HepG2 (cell line): Measurements from ENCODE around the gene AGR2. TPM values are rescaled to one million over a fixed set of nuclear protein-coding genes. Genes with fewer than 3 reads are reported as not detected.

Experiments
- ATAC-seq: fragments of 200-7000 bp; cut with Tn5 transposase; 3 replicates; pipeline ENCODE4 v1.9.1; 2020; ENCODE audit warnings: mild to moderate bottlenecking, moderate library complexity
- BruUV-seq: library from RNA; stranded (reverse); fragments of 400-500 nt; replicated peaks from 2 replicates; lab custom pipeline; 2021; lab: Mats Ljungman, UMichigan
- CTCF ChIA-PET: fragments of 300-600 bp; formaldehyde crosslinking; extraction: SDS; loops from one replicate; lab custom pipeline; 2021; ENCODE audit warnings: low total read pairs, inconsistent platforms, low intra/inter-chr PET ratio; lab: Yijun Ruan, JAX
- POLR2A ChIA-PET: fragments of 350-600 bp; sonication (Branson Sonifier 250); formaldehyde crosslinking; loops from one replicate; lab custom pipeline; 2020; ENCODE audit warnings: antibody characterized with exemption, inconsistent platforms; lab: Yijun Ruan, JAX
- DNase-seq: peaks from one replicate; pipeline ENCODE4 v3.0.0-alpha.2; 2015; ENCODE audit warnings: low spot score
- FAIRE-seq: peaks from 3 replicates; lab custom pipeline; 2011; peaks lifted over from hg19 to GRCh38; lab: Jason Lieb, UNC
- H2AFZ ChIP-seq: one replicate; pipeline ENCODE4 v1.6.1; 2011; ENCODE audit warnings: low read length, inconsistent platforms
- H3K27ac ChIP-seq: fragments of 300-600 bp; 3 replicates; pipeline ENCODE4 v1.8.0; 2011; ENCODE audit warnings: mixed run types, mild to moderate bottlenecking, mixed read lengths, low read length, inconsistent platforms; ENCODE audit not compliant: insufficient read depth; ENCODE audit errors: extremely low read length
- H3K27me3 ChIP-seq, 2 experiments: fragments of 200-600 bp in 1 of 2; 2 replicates in 1 of 2; 3 replicates in 1 of 2; pipeline versions ENCODE4 v1.6.0 to v1.8.0; 2011; ENCODE audit warnings: low read length in 2 of 2, mild to moderate bottlenecking in 2 of 2, moderate library complexity in 2 of 2, inconsistent platforms in 1 of 2; ENCODE audit not compliant: insufficient read depth in 2 of 2, control insufficient read depth in 1 of 2
- H3K36me3 ChIP-seq, 2 experiments: fragments of 200-600 bp in 1 of 2; replicated peaks in 1 of 2; 2 replicates in 1 of 2; 3 replicates in 1 of 2; pipeline versions ENCODE4 v1.5.1 to v1.8.0; 2011; ENCODE audit warnings: low read length in 2 of 2, inconsistent platforms in 1 of 2; ENCODE audit not compliant: insufficient read depth in 2 of 2, control insufficient read depth in 1 of 2
- H3K4me1 ChIP-seq: 2 replicates; pipeline ENCODE4 v1.5.1; 2012; ENCODE audit warnings: low read length, inconsistent platforms; ENCODE audit not compliant: insufficient read depth
- H3K4me2 ChIP-seq: 2 replicates; pipeline ENCODE4 v1.6.0; 2011; ENCODE audit warnings: low read depth, low read length, inconsistent platforms
- H3K4me3 ChIP-seq, 3 experiments: fragments of 200-600 bp in 1 of 3; sonication (generic), shearing (Covaris generic) in 1 of 3; replicated peaks in 1 of 3; 2 replicates each; pipeline ENCODE4 v1.5.1; 2011 to 2016; ENCODE audit warnings: low read length in 3 of 3, inconsistent platforms in 2 of 3, low read depth in 2 of 3, mild to moderate bottlenecking in 2 of 3, control low read depth in 1 of 3, mixed read lengths in 1 of 3; ENCODE audit not compliant: insufficient read depth in 1 of 3
- H3K79me2 ChIP-seq: one replicate; pipeline ENCODE4 v1.6.1; 2011; ENCODE audit warnings: low read length, inconsistent platforms; ENCODE audit not compliant: insufficient read depth
- H3K9ac ChIP-seq: 2 replicates; pipeline ENCODE4 v1.6.0; 2011; ENCODE audit warnings: mild to moderate bottlenecking, low read depth, low read length, inconsistent platforms; ENCODE audit not compliant: insufficient read depth
- H3K9me3 ChIP-seq: 2 replicates; pipeline ENCODE4 v1.5.1; 2012; ENCODE audit warnings: mild to moderate bottlenecking, low read length
- H4K20me1 ChIP-seq: 2 replicates; pipeline ENCODE4 v1.6.0; 2011; ENCODE audit warnings: inconsistent platforms, mild to moderate bottlenecking, low read length, moderate library complexity; ENCODE audit not compliant: insufficient read depth
- ATF7-NPFF ChIP-seq: sonication (generic); formaldehyde crosslinking; IDR thresholded peaks from 2 replicates; pipeline ENCODE4 v1.8.1; 2023; ENCODE audit warnings: mild to moderate bottlenecking, low read depth, missing genetic modification reagents, moderate library complexity
- ATRX ChIP-seq: sonication (generic); formaldehyde crosslinking; IDR thresholded peaks from 2 replicates; pipeline ENCODE4 v1.4.0; 2020; ENCODE audit warnings: missing genetic modification reagents, borderline replicate concordance
- EZH2 ChIP-seq: conservative IDR thresholded peaks from 2 replicates; pipeline ENCODE4 v1.6.1; 2012; ENCODE audit warnings: mild to moderate bottlenecking, low read depth, low read length, moderate library complexity
- HNRNPL ChIP-seq: fragments of 200-400 bp; formaldehyde crosslinking; IDR thresholded peaks from 2 replicates; pipeline ENCODE4 v1.6.1; 2017; ENCODE audit warnings: mild to moderate bottlenecking, low read depth, low read length
- NR3C1 ChIP-seq: sonication (generic); formaldehyde crosslinking; IDR thresholded peaks from 2 replicates; pipeline ENCODE4 v1.4.0; 2020; ENCODE audit warnings: missing genetic modification reagents
- PAF1 ChIP-seq: IDR thresholded peaks from 2 replicates; pipeline ENCODE4 v1.6.1; 2016; ENCODE audit warnings: missing genetic modification reagents, missing compliant biosample characterization
- ZFP90 ChIP-seq: sonication (generic); formaldehyde crosslinking; IDR thresholded peaks from 2 replicates; pipeline ENCODE4 v1.8.0; 2022; ENCODE audit warnings: missing genetic modification reagents, mild to moderate bottlenecking, inconsistent platforms, borderline replicate concordance
- ZNF382 ChIP-seq: sonication (generic); formaldehyde crosslinking; IDR thresholded peaks from 2 replicates; pipeline ENCODE4 v1.5.0; 2020; ENCODE audit warnings: missing genetic modification reagents, mild to moderate bottlenecking, borderline replicate concordance
- ZNF7 ChIP-seq: IDR thresholded peaks from 2 replicates; pipeline ENCODE4 v1.6.1; 2016; ENCODE audit warnings: missing biosample characterization, missing genetic modification reagents
- WGBS: methylation state at CpG from one replicate; pipeline ENCODE4 v1.1.6; 2017; ENCODE audit warnings: low lambda C conversion rate; 5-methylcytosine and 5-hydroxymethylcytosine counted together
- in situ Hi-C: cut with HindIII; loops from 2 replicates; pipeline ENCODE4 v1.10.0; 2017; ENCODE audit warnings: low pct_unique_long_range_greater_than_20kb; ENCODE audit not compliant: extremely low pct_ligation_motif_present
- intact Hi-C: fragments of 100-400 bp; cut with micrococcal nuclease; formaldehyde crosslinking; loops from one replicate; pipeline ENCODE4 v1.10.0; 2022; ENCODE audit not compliant: unreplicated experiment
- polyA plus RNA-seq, 8 experiments: library from polyadenylated mRNA; depleted of rRNA in 3 of 8; stranded (reverse) in 7 of 8; unstranded in 1 of 8; fragments of >200 nt; fragmentation: Illumina TruSeq in 4 of 8; extraction: Trizol in 4 of 8; gene quantifications; 2 replicates each; pipeline versions ENCODE4 v1.2.1 to v1.2.3, GENCODE V29; 2011 to 2016; ENCODE audit warnings: low read depth in 4 of 8, missing spikeins in 1 of 8, mixed read lengths in 1 of 8; ENCODE audit not compliant: insufficient read depth in 1 of 8
- total RNA-seq, 5 experiments: library from RNA; depleted of rRNA; stranded (reverse); fragments of >200 nt; fragmentation: Illumina TruSeq; extraction: Trizol; gene quantifications; 2 replicates each; pipeline ENCODE4 v1.2.3, GENCODE V29; 2016; ENCODE audit warnings: low read depth in 1 of 5
- TF ChIP-seq, protein P1 (sequence below): sonication (generic); formaldehyde crosslinking; IDR thresholded peaks from 2 replicates; pipeline ENCODE4 v1.8.0; 2023; ENCODE audit warnings: mild to moderate bottlenecking, missing genetic modification reagents

AGR2 gene
- total and polyA plus RNA-seq, 2 of the 13 experiments (the other 11 are each of a cell fraction or from before 2014, with no cell fraction given): 1.7 to 2.9 TPM

- no peaks in the 10 kb centered on the region for H3K9me3 ChIP-seq
- H3K36me3 ChIP-seq: no peaks in the 10 kb centered on the region
- no peaks in the 10 kb centered on the region for H3K27me3 ChIP-seq
- FAIRE-seq (no peak), ATAC-seq (no peak)
- no peak for TF ChIP-seq ATF7-NPFF (CRISPR knock-in tag)
- TF ChIP-seq ZFP90: no peak
- TF ChIP-seq HNRNPL: no peak
- no peak for TF ChIP-seq ATRX (CRISPR knock-in tag)
- TF ChIP-seq, protein P1, sequence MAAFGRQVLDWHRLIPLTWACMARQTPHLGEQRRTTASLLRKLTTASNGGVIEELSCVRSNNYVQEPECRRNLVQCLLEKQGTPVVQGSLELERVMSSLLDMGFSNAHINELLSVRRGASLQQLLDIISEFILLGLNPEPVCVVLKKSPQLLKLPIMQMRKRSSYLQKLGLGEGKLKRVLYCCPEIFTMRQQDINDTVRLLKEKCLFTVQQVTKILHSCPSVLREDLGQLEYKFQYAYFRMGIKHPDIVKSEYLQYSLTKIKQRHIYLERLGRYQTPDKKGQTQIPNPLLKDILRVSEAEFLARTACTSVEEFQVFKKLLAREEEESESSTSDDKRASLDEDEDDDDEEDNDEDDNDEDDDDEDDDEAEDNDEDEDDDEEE (CRISPR knock-in tag): no peak
- TF ChIP-seq NR3C1 (CRISPR knock-in tag): no peak
- no peak for TF ChIP-seq ZNF382 (CRISPR knock-in tag)
- TF ChIP-seq EZH2: no peak
- no peak for TF ChIP-seq PAF1 (CRISPR knock-in tag)
- no peak for TF ChIP-seq ZNF7 (CRISPR knock-in tag)
- TF ChIP-seq, all 625 proteins: peak for 0
- no peaks in the 10 kb centered on the region for H3K79me2 ChIP-seq
- H4K20me1 ChIP-seq: no peaks in the 10 kb centered on the region
- in situ Hi-C loops (no loop called here), intact Hi-C loops (no loop called here)
- H2AFZ ChIP-seq: no peak overlapping the region
- H3K4me2 ChIP-seq: no peak overlapping the region
- no peak overlapping the region for H3K27ac ChIP-seq
- H3K9ac ChIP-seq: no peak overlapping the region
- ChIA-PET POLR2A (no interaction called here), CTCF (no interaction called here)
- H3K4me3 ChIP-seq: no peak overlapping the region
- 0 out of 2 replicates have a peak, but pooled peaks cover 6% of the 10 kb centered on the region for H3K4me1 ChIP-seq
- no TSS peak for BruUV-seq
- 25% methylated on average over 4 of the region's 4 CpGs for WGBS
- DNase-seq: no peak
Measured at GRCh38 chr7:16743236-16743635, 61.6 kb downstream of the AGR2 start.
